HCT116 (cell line): ENCODE measurements around the gene PIP4K2C. TPM values are rescaled to one million over a fixed set of nuclear protein-coding genes. Genes with fewer than 3 reads are reported as not detected.

ENCODE experiments used
- ATAC-seq: fragments of 200-7000 bp; cut with Tn5 transposase; 2 replicates; pipeline ENCODE4 v1.9.1; 2020; ENCODE audit warnings: mild to moderate bottlenecking, moderate library complexity
- BruUV-seq: library from RNA; stranded (reverse); fragments of 400-500 nt; replicated peaks from 2 replicates; lab custom pipeline; 2021; lab: Mats Ljungman, UMichigan
- CTCF ChIA-PET: fragments of 300-600 bp; sonication (Branson Sonifier 250); formaldehyde crosslinking; loops from one replicate; lab custom pipeline; 2021; ENCODE audit warnings: antibody characterized with exemption; lab: Charles Lee
- POLR2A ChIA-PET: fragments of 300-600, 350-600 bp; sonication (Branson Sonifier 250); formaldehyde crosslinking; loops from one replicate; lab custom pipeline; 2021; ENCODE audit warnings: antibody characterized with exemption; lab: Charles Lee
- RAD21 ChIA-PET, 2 experiments: fragments of 300-600 bp; sonication (Branson Sonifier 250); formaldehyde crosslinking; loops; one replicate each; lab custom pipeline; 2023; ENCODE audit warnings: low total read pairs in 2 of 2; ENCODE audit not compliant: uncharacterized antibody in 2 of 2, unreplicated experiment in 2 of 2, low non-redundant PET in 1 of 2; lab: Charles Lee
- DNase-seq: peaks from one replicate; pipeline ENCODE4 v3.0.0-alpha.2; 2010; ENCODE audit warnings: low read depth, low spot score
- H2AFZ ChIP-seq: fragments of 200-600 bp; shearing (Covaris generic), sonication (generic); 2 replicates; pipeline ENCODE4 v1.6.1; 2017; ENCODE audit warnings: low read depth, mixed run types, mixed read lengths, antibody characterized with exemption, low read length; ENCODE audit not compliant: poor library complexity, severe bottlenecking
- H3K27ac ChIP-seq: 2 replicates; pipeline ENCODE4 v1.5.1; 2012; ENCODE audit warnings: low read depth, low read length
- H3K27me3 ChIP-seq: fragments of 200-600 bp; sonication (generic); 2 replicates; pipeline ENCODE4 v1.6.1; 2016; ENCODE audit warnings: mixed run types, low read length, mixed read lengths; ENCODE audit not compliant: insufficient read depth
- H3K36me3 ChIP-seq, 2 experiments: fragments of 200-500 bp in 1 of 2; fragments of 200-600 bp in 1 of 2; sonication (Bioruptor generic) in 1 of 2; sonication (generic) in 1 of 2; 2 replicates each; pipeline versions ENCODE4 v1.5.1 to v1.6.1; 2014 to 2016; ENCODE audit warnings: low read length in 2 of 2, inconsistent platforms in 1 of 2, mixed read lengths in 1 of 2, mixed run types in 1 of 2; ENCODE audit not compliant: insufficient read depth in 2 of 2, control insufficient read depth in 1 of 2
- H3K4me1 ChIP-seq, 2 experiments: fragments of 200-600 bp in 1 of 2; sonication (generic) in 1 of 2; 2 replicates each; pipeline versions ENCODE4 v1.5.1 to v1.6.1; 2012 to 2017; ENCODE audit warnings: low read length in 2 of 2, inconsistent platforms in 1 of 2, mild to moderate bottlenecking in 1 of 2, mixed read lengths in 1 of 2, mixed run types in 1 of 2, moderate library complexity in 1 of 2; ENCODE audit not compliant: insufficient read depth in 2 of 2, control insufficient read depth in 1 of 2
- H3K4me2 ChIP-seq: fragments of 200-600 bp; sonication (generic); 2 replicates; pipeline ENCODE4 v1.6.1; 2017; ENCODE audit warnings: mixed run types, low read length, mixed read lengths
- H3K4me3 ChIP-seq, 2 experiments: fragments of 200-600 bp in 1 of 2; sonication (generic) in 1 of 2; replicated peaks in 1 of 2; 2 replicates each; pipeline ENCODE4 v1.5.1; 2011 to 2016; ENCODE audit warnings: low read length in 2 of 2, control low read depth in 1 of 2, low read depth in 1 of 2, mild to moderate bottlenecking in 1 of 2, mixed read lengths in 1 of 2, mixed run types in 1 of 2
- H3K79me2 ChIP-seq: fragments of 200-600 bp; sonication (generic); 2 replicates; pipeline ENCODE4 v1.6.1; 2017; ENCODE audit warnings: mild to moderate bottlenecking, mixed run types, low read length, moderate library complexity, mixed read lengths; ENCODE audit not compliant: insufficient read depth
- H3K9ac ChIP-seq: fragments of 200-600 bp; sonication (generic); 2 replicates; pipeline ENCODE4 v1.6.1; 2016; ENCODE audit warnings: low read length, mixed read lengths
- H3K9me2 ChIP-seq: fragments of 200-600 bp; sonication (generic), shearing (Covaris generic); 2 replicates; pipeline ENCODE4 v1.6.1; 2017; ENCODE audit warnings: mixed run types, mild to moderate bottlenecking, moderate library complexity; ENCODE audit not compliant: insufficient read depth
- H3K9me3 ChIP-seq, 2 experiments: fragments of 200-500 bp in 1 of 2; fragments of 200-600 bp in 1 of 2; sonication (Bioruptor generic) in 1 of 2; sonication (generic) in 1 of 2; 2 replicates each; pipeline ENCODE4 v1.6.1; 2014 to 2017; ENCODE audit warnings: low read length in 2 of 2, mixed read lengths in 2 of 2, inconsistent platforms in 1 of 2, low read depth in 1 of 2, mild to moderate bottlenecking in 1 of 2, mixed run types in 1 of 2, moderate library complexity in 1 of 2; ENCODE audit not compliant: control insufficient read depth in 1 of 2, insufficient read depth in 1 of 2
- H4K20me1 ChIP-seq: fragments of 200-600 bp; sonication (generic), shearing (Covaris generic); 2 replicates; pipeline ENCODE4 v1.6.1; 2017; ENCODE audit warnings: mixed run types, mild to moderate bottlenecking, moderate library complexity; ENCODE audit not compliant: insufficient read depth
- CEBPB ChIP-seq: IDR thresholded peaks from 2 replicates; pipeline ENCODE4 v1.6.1; 2012; ENCODE audit warnings: low read depth
- EZH2phosphoT487 ChIP-seq: fragments of 200-600 bp; IDR thresholded peaks from 2 replicates; pipeline ENCODE4 v1.6.1; 2018; ENCODE audit warnings: antibody characterized with exemption, borderline replicate concordance
- TCF7L2 ChIP-seq: IDR thresholded peaks from 2 replicates; pipeline ENCODE4 v1.7.0; 2011; ENCODE audit warnings: borderline replicate concordance, inconsistent platforms; ENCODE audit not compliant: insufficient read depth, insufficient read length; ENCODE audit errors: extremely low read depth
- intact Hi-C: fragments of 100-400 bp; cut with micrococcal nuclease; formaldehyde crosslinking; loops from 2 replicates; pipeline ENCODE4 v1.10.0; 2022
- total RNA-seq: library from RNA; stranded (reverse); gene quantifications from one replicate; pipeline ENCODE4 v1.2.1, GENCODE V29; 2021; ENCODE audit not compliant: unreplicated experiment
- TF ChIP-seq, protein P1 (sequence below): IDR thresholded peaks from 2 replicates; pipeline ENCODE4 v1.6.1; 2012; ENCODE audit warnings: low read depth
- TF ChIP-seq, protein P2 (sequence below): IDR thresholded peaks from 2 replicates; pipeline ENCODE4 v1.6.1; 2012

Gene PIP4K2C
- total RNA-seq, 1 experiment from 2014 or later = 38.4 TPM

DNA sequence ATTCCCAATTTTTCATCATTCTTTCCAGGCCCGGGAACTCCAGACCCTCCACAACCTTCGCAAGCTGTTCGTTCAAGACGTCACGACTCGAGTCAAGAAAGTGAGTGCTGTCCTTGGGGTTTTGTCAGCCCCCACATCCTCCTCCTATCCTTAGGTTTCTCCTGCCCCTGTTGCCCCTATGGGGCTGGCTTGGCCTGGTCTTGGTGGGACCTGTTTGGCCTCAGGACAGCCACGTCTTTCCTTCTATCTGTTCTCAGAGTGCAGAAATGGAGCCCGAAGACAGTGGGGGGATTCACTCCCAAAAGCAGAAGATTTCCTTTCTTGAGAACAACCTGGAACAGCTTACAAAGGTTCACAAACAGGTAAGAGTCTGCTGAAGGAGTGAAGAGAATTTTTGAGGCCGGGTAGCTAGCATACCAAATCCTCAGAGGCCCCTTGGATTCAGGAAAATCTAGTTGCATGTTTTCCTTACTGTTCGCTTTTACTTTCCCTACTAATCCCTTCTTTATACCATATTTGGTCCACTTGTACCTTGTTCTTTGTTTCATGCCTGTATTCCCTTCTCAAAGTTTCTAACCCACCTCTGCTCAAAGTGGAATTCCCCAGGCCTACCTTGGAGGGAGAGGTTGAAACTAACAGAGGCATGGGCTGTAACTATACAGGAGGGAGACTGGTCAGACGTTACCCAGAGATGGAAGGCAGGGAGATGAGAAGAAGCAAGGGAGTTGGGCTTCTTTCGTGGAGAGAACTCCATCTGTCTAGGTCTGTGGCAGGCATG, 12.8 kb upstream of the PIP4K2C start:
- RAD21 ChIA-PET = no interaction called here
- Histone ChIP-seq H4K20me1 (no peaks in the 10 kb centered on the region), H3K27me3 (no peaks in the 10 kb centered on the region), H3K9ac (no peak overlapping the region), H3K4me3 (no peak overlapping the region), H2AFZ (no peak overlapping the region), H3K27ac (no peak overlapping the region), H3K4me2 (no peak overlapping the region), H3K79me2 (no peaks in the 10 kb centered on the region), H3K36me3 (peaks cover 0 to 8% of the 10 kb centered on the region in 2 experiments; a peak in 3 of 4 replicates), H3K9me3 (no peaks in the 10 kb centered on the region), H3K9me2 (no peaks in the 10 kb centered on the region), H3K4me1 (no peaks in the 10 kb centered on the region)
- POLR2A ChIA-PET = no interaction called here
- CTCF ChIA-PET = no interaction called here
- BruUV-seq = no TSS peak
- no peak for ATAC-seq
- TF ChIP-seq TCF7L2 (no peak), EZH2phosphoT487 (no peak), CEBPB (no peak)
- TF ChIP-seq, protein P1, sequence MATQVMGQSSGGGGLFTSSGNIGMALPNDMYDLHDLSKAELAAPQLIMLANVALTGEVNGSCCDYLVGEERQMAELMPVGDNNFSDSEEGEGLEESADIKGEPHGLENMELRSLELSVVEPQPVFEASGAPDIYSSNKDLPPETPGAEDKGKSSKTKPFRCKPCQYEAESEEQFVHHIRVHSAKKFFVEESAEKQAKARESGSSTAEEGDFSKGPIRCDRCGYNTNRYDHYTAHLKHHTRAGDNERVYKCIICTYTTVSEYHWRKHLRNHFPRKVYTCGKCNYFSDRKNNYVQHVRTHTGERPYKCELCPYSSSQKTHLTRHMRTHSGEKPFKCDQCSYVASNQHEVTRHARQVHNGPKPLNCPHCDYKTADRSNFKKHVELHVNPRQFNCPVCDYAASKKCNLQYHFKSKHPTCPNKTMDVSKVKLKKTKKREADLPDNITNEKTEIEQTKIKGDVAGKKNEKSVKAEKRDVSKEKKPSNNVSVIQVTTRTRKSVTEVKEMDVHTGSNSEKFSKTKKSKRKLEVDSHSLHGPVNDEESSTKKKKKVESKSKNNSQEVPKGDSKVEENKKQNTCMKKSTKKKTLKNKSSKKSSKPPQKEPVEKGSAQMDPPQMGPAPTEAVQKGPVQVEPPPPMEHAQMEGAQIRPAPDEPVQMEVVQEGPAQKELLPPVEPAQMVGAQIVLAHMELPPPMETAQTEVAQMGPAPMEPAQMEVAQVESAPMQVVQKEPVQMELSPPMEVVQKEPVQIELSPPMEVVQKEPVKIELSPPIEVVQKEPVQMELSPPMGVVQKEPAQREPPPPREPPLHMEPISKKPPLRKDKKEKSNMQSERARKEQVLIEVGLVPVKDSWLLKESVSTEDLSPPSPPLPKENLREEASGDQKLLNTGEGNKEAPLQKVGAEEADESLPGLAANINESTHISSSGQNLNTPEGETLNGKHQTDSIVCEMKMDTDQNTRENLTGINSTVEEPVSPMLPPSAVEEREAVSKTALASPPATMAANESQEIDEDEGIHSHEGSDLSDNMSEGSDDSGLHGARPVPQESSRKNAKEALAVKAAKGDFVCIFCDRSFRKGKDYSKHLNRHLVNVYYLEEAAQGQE = no peak
- TF ChIP-seq, protein P2, sequence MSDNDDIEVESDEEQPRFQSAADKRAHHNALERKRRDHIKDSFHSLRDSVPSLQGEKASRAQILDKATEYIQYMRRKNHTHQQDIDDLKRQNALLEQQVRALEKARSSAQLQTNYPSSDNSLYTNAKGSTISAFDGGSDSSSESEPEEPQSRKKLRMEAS = no peak
- intact Hi-C loops = no loop called here
- DNase-seq = no peak
